GM19438 (cell line): ENCODE data around the gene ITPK1.

Experiments used
- ATAC-seq: cut with Tn5 transposase; IDR thresholded peaks from one replicate; pipeline ENCODE4 v1.9.1; 2021; ENCODE audit warnings: low read depth; ENCODE audit not compliant: unreplicated experiment

Gene ITPK1

DNA sequence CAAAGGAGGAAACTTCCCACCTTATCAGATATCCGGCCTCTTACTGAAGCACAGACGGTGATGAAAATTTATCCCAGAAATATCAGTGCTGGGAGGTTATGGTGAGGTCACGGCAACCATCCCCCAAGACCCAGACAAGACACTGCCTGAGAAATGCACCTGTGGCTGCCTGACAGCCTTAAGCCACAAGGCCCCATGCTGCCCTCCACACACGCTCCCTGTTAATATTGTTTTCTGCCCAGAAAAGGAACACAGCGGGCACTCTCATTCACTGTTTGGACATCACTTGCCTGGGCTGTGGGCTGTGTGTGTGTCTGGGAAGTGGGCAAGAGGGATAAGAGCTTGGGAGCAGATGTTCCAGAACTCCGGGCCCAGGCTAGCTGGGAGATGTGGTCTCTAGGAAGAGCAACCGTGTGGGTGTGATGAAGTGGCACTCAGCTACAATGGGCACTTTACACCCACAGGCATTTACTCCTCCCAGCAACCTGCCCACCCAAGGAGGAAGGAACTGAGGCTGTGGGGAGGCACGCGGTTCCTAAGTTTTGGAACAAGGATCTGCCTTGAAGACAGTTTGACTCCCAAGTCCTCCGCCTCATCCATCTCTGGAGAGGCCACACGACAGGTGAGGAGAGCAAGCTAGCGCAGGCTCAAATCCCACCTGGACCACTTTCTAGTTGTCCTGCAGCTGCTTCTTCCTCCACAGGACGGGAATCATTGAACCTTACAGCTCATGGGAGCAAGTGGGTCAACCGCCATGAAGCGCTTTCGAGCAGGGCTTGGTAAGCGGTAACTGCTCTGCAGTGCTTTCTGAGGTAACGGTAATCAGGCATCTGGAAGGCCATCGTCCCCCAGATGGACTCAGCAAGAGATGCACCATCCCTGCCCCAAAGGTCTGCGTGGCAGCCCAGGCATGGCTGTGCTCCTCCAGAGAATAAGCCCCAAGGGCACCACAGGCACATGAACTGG, 101.4 kb downstream of the ITPK1 start:
- no peak for ATAC-seq

GRCh38 chr14:93012951-93013719, 102.6 kb downstream of the ITPK1 start:
- peak; percentile 67 for ATAC-seq

DNA sequence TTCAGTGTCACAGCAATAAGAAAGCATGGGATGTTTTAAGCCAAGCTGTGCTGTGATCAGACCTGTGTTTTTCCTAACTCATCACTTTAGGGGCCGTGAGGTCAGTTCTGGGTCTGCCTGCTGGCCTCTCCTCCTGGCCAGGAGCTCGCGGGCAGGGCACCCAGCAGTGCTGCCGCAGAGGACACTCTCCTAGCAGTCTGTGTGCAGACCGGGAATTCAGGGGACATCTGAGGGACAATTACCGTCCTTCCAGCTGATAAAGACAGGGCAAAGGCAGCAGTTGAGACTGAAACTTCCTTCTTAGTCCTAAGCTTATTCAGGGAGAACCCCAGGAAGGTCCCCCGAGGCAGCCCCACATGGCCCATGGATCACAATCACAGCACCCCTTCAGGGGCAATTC, 103.2 kb downstream of the ITPK1 start:
- no peak for ATAC-seq

GRCh38 chr14:93011650-93012325, 103.9 kb downstream of the ITPK1 start:
- ATAC-seq = no peak

GRCh38 chr14:93011141-93011529, 104.6 kb downstream of the ITPK1 start:
- no peak for ATAC-seq

- ATAC-seq = no peak
These were observed 105.1 kb downstream of the ITPK1 start for GRCh38 chr14:93010522-93011140.

- ATAC-seq = no peak
These were observed 105.6 kb downstream of the ITPK1 start for GRCh38 chr14:93010130-93010499.

DNA sequence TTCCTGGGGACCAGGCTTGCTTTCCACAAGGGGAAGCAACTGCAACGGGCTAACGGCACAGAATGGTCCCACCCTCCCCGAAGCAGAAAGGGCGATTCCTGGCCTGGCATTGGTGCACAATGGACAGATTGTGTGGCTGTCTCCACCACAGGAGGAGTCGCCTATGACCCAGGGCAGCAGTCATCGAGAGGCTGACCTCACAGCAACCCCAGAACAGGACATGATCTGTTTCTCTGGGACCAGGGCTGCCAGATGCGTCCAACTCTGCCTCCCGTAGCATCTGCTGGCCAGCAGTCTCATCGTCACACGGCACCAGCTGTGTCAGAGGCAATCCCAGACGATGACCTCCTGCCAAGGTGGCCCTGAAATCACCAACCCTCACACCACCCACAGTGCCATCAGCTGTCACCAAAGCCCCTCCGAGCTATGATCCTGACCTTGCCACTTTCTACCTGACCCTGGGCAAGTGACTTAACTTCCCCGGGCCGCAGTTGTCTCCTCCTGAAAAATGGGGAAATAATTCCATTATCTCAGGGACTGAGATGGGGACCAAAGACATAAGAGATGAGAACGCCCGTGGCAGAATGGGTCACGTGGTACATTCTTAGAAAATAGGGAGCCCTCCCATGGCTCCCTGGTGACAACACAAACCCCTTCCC, 106.1 kb downstream of the ITPK1 start:
- no peak for ATAC-seq

- no peak for ATAC-seq
These were observed 107.3 kb downstream of the ITPK1 start for GRCh38 chr14:93008381-93008780.

DNA sequence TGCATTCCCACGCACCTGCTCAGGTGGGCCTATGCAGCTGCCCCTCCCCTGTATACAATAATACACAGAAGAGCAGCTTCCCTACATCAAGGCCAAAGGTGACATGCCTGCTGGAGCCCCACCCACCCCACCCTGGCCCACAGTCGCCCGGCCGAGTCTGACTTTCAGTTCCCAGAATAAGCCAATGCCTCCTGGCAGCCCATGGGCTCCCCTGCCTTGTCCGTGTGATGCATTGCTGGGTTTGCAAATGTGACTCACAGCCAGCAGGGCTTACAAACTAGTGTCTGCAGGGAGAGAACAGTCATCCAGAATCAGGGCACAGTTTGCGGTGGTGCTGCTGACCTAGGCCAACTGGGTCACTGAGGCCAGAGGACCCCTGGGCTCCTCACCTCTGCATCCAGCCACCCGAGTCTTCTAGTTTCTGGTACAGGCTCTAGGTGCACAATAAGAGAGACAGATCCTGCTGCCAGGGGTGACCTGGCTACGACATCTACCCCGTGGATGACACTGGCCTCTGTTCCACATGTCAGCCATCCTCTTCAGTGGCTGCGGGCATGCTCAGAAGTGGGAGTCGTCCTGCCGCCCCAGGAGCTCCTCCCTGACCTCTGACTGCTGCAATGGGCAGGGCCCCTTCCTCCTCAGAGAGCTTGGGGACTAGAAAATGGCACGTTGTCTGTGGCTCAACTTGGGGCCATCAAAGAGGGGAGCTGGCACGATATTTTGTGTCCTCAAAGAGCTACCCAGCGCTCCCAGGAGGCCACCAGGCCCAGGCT, 108.3 kb downstream of the ITPK1 start:
- ATAC-seq = no peak

- ATAC-seq = no peak
These were observed 109.1 kb downstream of the ITPK1 start for GRCh38 chr14:93006567-93007051.

GRCh38 chr14:93005838-93006237, 109.9 kb downstream of the ITPK1 start:
- ATAC-seq = no peak

- ATAC-seq = no peak
These were observed 110.5 kb downstream of the ITPK1 start for GRCh38 chr14:93005135-93005813.

- ATAC-seq = no peak
These were observed 111.0 kb downstream of the ITPK1 start for GRCh38 chr14:93004699-93005082.

DNA sequence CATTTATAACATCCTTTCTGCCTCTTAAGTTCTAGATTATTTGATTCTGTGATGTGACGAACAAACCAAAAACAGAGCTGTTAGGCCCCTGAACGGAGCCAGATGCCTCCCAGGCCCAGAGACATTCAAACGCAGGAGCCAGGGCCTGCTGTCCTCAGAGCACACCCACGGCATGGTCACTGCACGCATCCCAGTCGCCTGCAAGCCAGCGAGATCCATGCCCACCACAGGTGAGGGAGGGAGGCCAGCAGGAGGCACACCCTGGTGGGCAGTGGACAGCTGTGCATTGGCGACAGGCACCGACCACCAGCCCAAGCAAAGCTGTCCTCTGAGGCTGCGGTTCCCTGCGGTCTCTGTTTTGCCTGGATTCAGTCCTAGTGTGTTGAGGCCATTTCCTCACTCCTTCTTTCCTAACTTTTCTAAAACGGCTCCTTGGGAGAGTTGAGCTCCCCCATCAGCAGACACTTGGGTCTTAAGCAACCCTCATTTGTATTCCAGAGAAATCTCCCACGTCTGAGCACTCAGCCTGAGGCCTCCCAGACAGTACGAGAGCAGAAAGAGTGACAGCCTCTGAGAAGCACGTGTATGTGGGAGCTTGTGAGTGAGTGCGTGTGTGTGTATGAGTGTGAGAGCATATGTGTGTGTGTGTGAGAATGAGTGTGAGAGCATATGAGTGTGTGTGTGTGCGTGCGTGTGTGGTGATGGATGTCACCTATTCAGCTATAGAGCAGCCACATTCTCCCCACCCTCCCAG, 111.6 kb downstream of the ITPK1 start:
- no peak for ATAC-seq

GRCh38 chr14:93002851-93003298, 112.8 kb downstream of the ITPK1 start:
- ATAC-seq = no peak

DNA sequence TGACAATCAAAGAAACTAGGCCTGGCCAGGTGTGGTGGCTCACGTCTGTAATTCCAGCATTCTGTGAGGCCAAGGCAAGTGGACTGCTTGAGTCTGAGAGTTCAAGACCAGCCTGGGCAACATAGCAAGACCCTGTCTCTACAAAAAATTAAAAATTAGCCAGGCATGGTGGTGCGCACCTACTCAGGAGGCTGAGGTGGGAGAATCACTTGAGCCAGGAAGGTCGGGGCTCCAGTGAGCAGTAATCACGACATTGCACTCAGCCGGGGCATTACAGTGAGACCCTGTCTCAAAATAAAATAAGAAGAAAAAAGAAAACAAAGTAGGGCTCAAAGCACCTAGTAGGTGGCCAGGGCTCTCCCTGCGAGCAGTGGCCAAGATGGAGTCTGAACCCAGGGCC, 113.7 kb downstream of the ITPK1 start:
- ATAC-seq = no peak

DNA sequence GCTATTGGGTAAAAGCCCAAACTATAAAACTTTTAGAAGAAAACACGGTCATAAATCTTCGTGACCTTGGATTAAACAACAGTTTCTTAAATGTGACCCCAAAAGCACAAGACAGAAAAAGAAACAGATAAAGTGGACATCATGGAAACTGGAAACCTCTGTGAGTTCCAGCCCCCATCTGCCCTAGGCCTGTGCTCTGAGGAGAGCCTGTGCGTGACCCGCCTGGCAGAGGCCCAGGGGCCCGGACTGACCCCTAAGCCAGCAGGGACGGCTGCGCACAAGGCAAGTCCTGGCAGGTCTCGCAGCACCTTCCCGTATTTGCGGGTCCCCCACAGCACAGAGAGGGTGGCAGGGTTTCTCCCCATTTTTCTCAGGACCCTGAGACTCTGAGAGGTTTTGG, 116.8 kb downstream of the ITPK1 start:
- no peak for ATAC-seq
